H9 (cell line): ENCODE measurements around the gene EPB41L4A. TPM values are rescaled to one million over a fixed set of nuclear protein-coding genes. Genes with fewer than 3 reads are reported as not detected.

Experiments used
- DNase-seq: peaks from one replicate; pipeline ENCODE4 v3.0.0-alpha.2; 2017
- H2AFZ ChIP-seq: one replicate; pipeline ENCODE4 v1.6.1; 2013; ENCODE audit warnings: mild to moderate bottlenecking, low read length, control low read depth, moderate library complexity
- H2AK5ac ChIP-seq: 2 replicates; pipeline ENCODE4 v1.6.1; 2013; ENCODE audit warnings: low read length, control low read depth, mixed read lengths; ENCODE audit not compliant: insufficient read length
- H2BK120ac ChIP-seq: one replicate; pipeline ENCODE4 v1.6.1; 2013; ENCODE audit warnings: low read depth, mild to moderate bottlenecking, low read length, control low read depth, inconsistent platforms; ENCODE audit not compliant: poor library complexity, severe bottlenecking
- H2BK12ac ChIP-seq: 2 replicates; pipeline ENCODE4 v1.6.1; 2013; ENCODE audit warnings: low read length, control low read depth, mixed read lengths, low read depth; ENCODE audit not compliant: insufficient read length
- H2BK15ac ChIP-seq: 2 replicates; pipeline ENCODE4 v1.6.1; 2013; ENCODE audit warnings: low read depth, low read length, control low read depth
- H2BK20ac ChIP-seq: one replicate; pipeline ENCODE4 v1.6.1; 2013; ENCODE audit warnings: low read depth, mild to moderate bottlenecking, low read length, control low read depth, inconsistent platforms; ENCODE audit not compliant: poor library complexity, severe bottlenecking
- H2BK5ac ChIP-seq: 2 replicates; pipeline ENCODE4 v1.6.1; 2013; ENCODE audit warnings: low read length, control low read depth, mixed read lengths; ENCODE audit not compliant: insufficient read length
- H3K14ac ChIP-seq: 2 replicates; pipeline ENCODE4 v1.6.1; 2013; ENCODE audit warnings: low read length, control low read depth; ENCODE audit not compliant: insufficient read depth
- H3K18ac ChIP-seq: 2 replicates; pipeline ENCODE4 v1.6.1; 2013; ENCODE audit warnings: low read depth, mild to moderate bottlenecking, mixed read lengths, low read length, control low read depth; ENCODE audit not compliant: insufficient read length
- H3K23ac ChIP-seq: 2 replicates; pipeline ENCODE4 v1.6.1; 2013; ENCODE audit warnings: low read length, control low read depth, mixed read lengths, low read depth; ENCODE audit not compliant: insufficient read length
- H3K23me2 ChIP-seq: 2 replicates; pipeline ENCODE4 v1.6.1; 2013; ENCODE audit warnings: low read depth, mild to moderate bottlenecking, mixed read lengths, low read length, control low read depth; ENCODE audit not compliant: insufficient read length, poor library complexity, severe bottlenecking
- H3K27ac ChIP-seq: 2 replicates; pipeline ENCODE4 v1.5.1; 2013; ENCODE audit warnings: low read length, control low read depth, mixed read lengths, low read depth; ENCODE audit not compliant: insufficient read length
- H3K27me3 ChIP-seq: 2 replicates; pipeline ENCODE4 v1.6.1; 2013; ENCODE audit warnings: low read length, control low read depth, inconsistent platforms; ENCODE audit not compliant: insufficient read depth
- H3K4ac ChIP-seq: 2 replicates; pipeline ENCODE4 v1.6.1; 2013; ENCODE audit warnings: low read depth, mild to moderate bottlenecking, control low read depth, inconsistent platforms, low read length, moderate library complexity
- H3K4me1 ChIP-seq: 2 replicates; pipeline ENCODE4 v1.6.1; 2013; ENCODE audit warnings: low read length, control low read depth, inconsistent platforms; ENCODE audit not compliant: insufficient read depth
- H3K4me2 ChIP-seq: 2 replicates; pipeline ENCODE4 v1.6.1; 2013; ENCODE audit warnings: low read length, control low read depth, mixed read lengths; ENCODE audit not compliant: insufficient read length, insufficient read depth
- H3K56ac ChIP-seq: 2 replicates; pipeline ENCODE4 v1.6.1; 2013; ENCODE audit warnings: low read depth, mild to moderate bottlenecking, mixed read lengths, low read length, control low read depth; ENCODE audit not compliant: insufficient read length
- H3K79me1 ChIP-seq: 2 replicates; pipeline ENCODE4 v1.6.1; 2013; ENCODE audit warnings: low read depth, mild to moderate bottlenecking, moderate library complexity, low read length, control low read depth, inconsistent platforms; ENCODE audit not compliant: insufficient read depth, poor library complexity, severe bottlenecking
- H3K79me2 ChIP-seq: 2 replicates; pipeline ENCODE4 v1.6.1; 2013; ENCODE audit warnings: low read length, control low read depth, inconsistent platforms; ENCODE audit not compliant: insufficient read depth
- H3K9ac ChIP-seq: 2 replicates; pipeline ENCODE4 v1.6.1; 2013; ENCODE audit warnings: low read length, control low read depth, mixed read lengths; ENCODE audit not compliant: insufficient read length; ENCODE audit errors: extremely low read depth
- H3K9me3 ChIP-seq: one replicate; pipeline ENCODE4 v1.6.1; 2013; ENCODE audit warnings: low read depth, low read length, inconsistent platforms; ENCODE audit not compliant: control insufficient read depth
- H3T11ph ChIP-seq: one replicate; pipeline ENCODE4 v1.6.1; 2013; ENCODE audit warnings: mild to moderate bottlenecking, low read length, control low read depth, inconsistent platforms
- H4K20me1 ChIP-seq: one replicate; pipeline ENCODE4 v1.6.1; 2013; ENCODE audit not compliant: control insufficient read depth, insufficient read length, insufficient read depth
- H4K5ac ChIP-seq: 2 replicates; pipeline ENCODE4 v1.6.1; 2013; ENCODE audit warnings: low read depth, mild to moderate bottlenecking, mixed read lengths, low read length, control low read depth; ENCODE audit not compliant: insufficient read length
- H4K8ac ChIP-seq: replicated peaks from 2 replicates; pipeline ENCODE4 v1.6.1; 2013; ENCODE audit warnings: low read length, control low read depth, mixed read lengths, low read depth; ENCODE audit not compliant: insufficient read length
- H4K91ac ChIP-seq: 2 replicates; pipeline ENCODE4 v1.6.1; 2013; ENCODE audit warnings: low read depth, mild to moderate bottlenecking, moderate library complexity, mixed read lengths, low read length, control low read depth; ENCODE audit not compliant: insufficient read length
- H3K27ac Mint-ChIP-seq, 3 experiments: 2 replicates in 2 of 3; 3 replicates in 1 of 3; pipeline ENCODE4 v1.8.0; 2020 to 2021; ENCODE audit warnings: mixed read lengths in 3 of 3, mild to moderate bottlenecking in 1 of 3, moderate library complexity in 1 of 3
- H3K27me3 Mint-ChIP-seq: 2 replicates; pipeline ENCODE4 v1.8.0; 2021; ENCODE audit warnings: low read depth, mild to moderate bottlenecking, moderate library complexity, mixed read lengths
- H3K36me3 Mint-ChIP-seq, 3 experiments: 2 replicates in 2 of 3; 3 replicates in 1 of 3; pipeline ENCODE4 v1.8.0; 2020 to 2021; ENCODE audit warnings: low read depth in 3 of 3, mixed read lengths in 3 of 3; ENCODE audit not compliant: insufficient read depth in 1 of 3
- H3K4me1 Mint-ChIP-seq, 2 experiments: 2 replicates each; pipeline ENCODE4 v1.8.0; 2020; ENCODE audit warnings: mixed read lengths in 2 of 2
- H3K4me3 Mint-ChIP-seq, 2 experiments: 2 replicates in 1 of 2; 3 replicates in 1 of 2; pipeline ENCODE4 v1.8.0; 2020 to 2021; ENCODE audit warnings: mild to moderate bottlenecking in 2 of 2, mixed read lengths in 2 of 2, moderate library complexity in 1 of 2
- H3K9me3 Mint-ChIP-seq, 2 experiments: 2 replicates in 1 of 2; 3 replicates in 1 of 2; pipeline ENCODE4 v1.8.0; 2020; ENCODE audit warnings: mild to moderate bottlenecking in 2 of 2, mixed read lengths in 2 of 2, moderate library complexity in 1 of 2
- CTCF ChIP-seq: fragments of 200-600 bp; sonication (generic); conservative IDR thresholded peaks from 3 replicates; pipeline ENCODE4 v1.8.0; 2021; ENCODE audit warnings: antibody characterized with exemption, mild to moderate bottlenecking
- WGBS: extraction: QIAGEN DNeasy Blood & Tissue Kit; methylation state at CpG from one replicate; pipeline ENCODE4 v1.1.7; 2013; ENCODE audit warnings: missing lambda C conversion rate, low lambda C conversion rate, mixed read lengths; ENCODE audit not compliant: insufficient read length; ENCODE audit errors: extremely low coverage; 5-methylcytosine and 5-hydroxymethylcytosine counted together
- total RNA-seq: library from RNA; stranded (reverse); gene quantifications from 2 replicates; pipeline ENCODE4 v1.2.1, GENCODE V29; 2021

The EPB41L4A gene
- total RNA-seq, 1 experiment from 2014 or later: 4.9 TPM

GRCh38 chr5:112317866-112318265, 101.2 kb downstream of the EPB41L4A start:
- no CpG with 5 or more reads among the region's 1 CpG for WGBS
- no peak overlapping the region for H3K27ac Mint-ChIP-seq

More at GRCh38 chr5:112317866-112318265, 101.2 kb downstream of the EPB41L4A start:
- Histone ChIP-seq H3K79me1 (no peaks in the 10 kb centered on the region), H3K4me2 (no peak overlapping the region), H2AFZ (no peak overlapping the region), H3K9me3 (no peaks in the 10 kb centered on the region), H3K27me3 (no peaks in the 10 kb centered on the region), H2BK20ac (no peak overlapping the region), H4K5ac (no peak overlapping the region), H3K56ac (no peak overlapping the region), H3K27ac (no peak overlapping the region), H4K91ac (no peak overlapping the region), H2BK5ac (no peak overlapping the region), H2AK5ac (no peak overlapping the region), H2BK120ac (no peak overlapping the region), H4K8ac (no peak overlapping the region), H3K23me2 (no peaks in the 10 kb centered on the region), H3K4ac (no peak overlapping the region), H3K14ac (no peak overlapping the region), H4K20me1 (no peaks in the 10 kb centered on the region), H3K4me1 (no peaks in the 10 kb centered on the region; the same call in 1 of the 2 replicates), H3K79me2 (no peaks in the 10 kb centered on the region), H3K18ac (no peak overlapping the region), H3T11ph (no peak overlapping the region), H3K9ac (no peak overlapping the region), H3K23ac (no peak overlapping the region), H2BK15ac (no peak overlapping the region), H2BK12ac (no peak overlapping the region)
- Mint-ChIP-seq H3K4me1 (peaks cover 10 to 13% of the 10 kb centered on the region in 2 experiments), H3K9me3 (no peaks in the 10 kb centered on the region), H3K36me3 (no peaks in the 10 kb centered on the region), H3K4me3 (no peak overlapping the region), H3K27me3 (no peaks in the 10 kb centered on the region)
- TF ChIP-seq CTCF: no peak
- DNase-seq: no peak
